OCI-LY3 (cell line): ENCODE results near the gene AKIRIN1.

Source experiments
- EZH2phosphoT487 ChIP-seq: fragments of 200-600 bp; shearing (Covaris generic); IDR thresholded peaks from 2 replicates; pipeline ENCODE4 v1.6.1; 2018; ENCODE audit warnings: antibody characterized with exemption, mixed run types, low read depth
- TF ChIP-seq, protein P1 (sequence below): fragments of 200-600, 300-600 bp; sonication (generic); IDR thresholded peaks from 2 replicates; pipeline ENCODE4 v1.5.1; 2014; ENCODE audit warnings: antibody characterized with exemption, low read length, low read depth

DNA sequence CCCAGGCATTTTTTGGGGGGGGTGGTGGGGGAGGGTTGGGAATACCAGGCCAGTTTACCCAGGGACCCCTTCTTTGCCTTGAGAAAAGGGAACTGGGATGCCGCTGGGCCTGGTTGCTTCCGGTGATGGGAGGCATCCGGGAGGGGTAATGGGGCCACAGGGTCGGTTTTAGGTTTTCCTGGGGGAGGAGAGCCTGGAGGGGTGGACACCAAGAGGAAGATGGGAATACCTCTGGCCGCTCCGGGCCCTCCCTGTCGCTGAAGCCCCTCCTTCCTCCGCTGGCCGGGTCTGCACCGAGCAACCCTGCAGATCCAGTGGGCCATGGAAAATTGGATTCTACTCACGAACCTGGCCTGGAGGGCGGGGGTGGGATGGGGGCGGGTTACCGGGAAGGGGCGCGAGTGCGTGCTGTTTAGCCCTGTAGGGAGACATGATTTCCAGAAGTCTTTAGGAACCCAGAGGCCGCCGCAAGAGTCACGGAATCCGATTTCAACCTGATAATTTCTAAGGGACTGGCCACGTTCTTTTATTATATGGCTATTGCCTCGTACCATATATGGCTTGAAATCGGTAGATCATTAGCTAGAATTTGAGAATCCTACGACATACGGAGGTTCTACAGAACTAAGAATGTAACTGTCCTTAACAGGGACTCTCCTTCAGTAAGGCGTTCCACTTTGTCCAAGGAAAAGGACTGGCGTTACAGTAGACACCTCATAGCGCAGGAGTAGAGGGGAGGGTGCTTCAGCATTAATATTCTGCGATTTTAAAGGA is 749 bp downstream of the AKIRIN1 start:
- TF ChIP-seq, protein P1, sequence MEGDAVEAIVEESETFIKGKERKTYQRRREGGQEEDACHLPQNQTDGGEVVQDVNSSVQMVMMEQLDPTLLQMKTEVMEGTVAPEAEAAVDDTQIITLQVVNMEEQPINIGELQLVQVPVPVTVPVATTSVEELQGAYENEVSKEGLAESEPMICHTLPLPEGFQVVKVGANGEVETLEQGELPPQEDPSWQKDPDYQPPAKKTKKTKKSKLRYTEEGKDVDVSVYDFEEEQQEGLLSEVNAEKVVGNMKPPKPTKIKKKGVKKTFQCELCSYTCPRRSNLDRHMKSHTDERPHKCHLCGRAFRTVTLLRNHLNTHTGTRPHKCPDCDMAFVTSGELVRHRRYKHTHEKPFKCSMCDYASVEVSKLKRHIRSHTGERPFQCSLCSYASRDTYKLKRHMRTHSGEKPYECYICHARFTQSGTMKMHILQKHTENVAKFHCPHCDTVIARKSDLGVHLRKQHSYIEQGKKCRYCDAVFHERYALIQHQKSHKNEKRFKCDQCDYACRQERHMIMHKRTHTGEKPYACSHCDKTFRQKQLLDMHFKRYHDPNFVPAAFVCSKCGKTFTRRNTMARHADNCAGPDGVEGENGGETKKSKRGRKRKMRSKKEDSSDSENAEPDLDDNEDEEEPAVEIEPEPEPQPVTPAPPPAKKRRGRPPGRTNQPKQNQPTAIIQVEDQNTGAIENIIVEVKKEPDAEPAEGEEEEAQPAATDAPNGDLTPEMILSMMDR = no peak
- no peak for TF ChIP-seq EZH2phosphoT487
